Thoracic aorta endothelial cell (primary cell): Measurements from ENCODE around the gene ZNF282. TPM values are rescaled to one million over a fixed set of nuclear protein-coding genes. Genes with fewer than 3 reads are reported as not detected.

ENCODE experiments used
- small RNA-seq: library from RNA; depleted of rRNA; stranded (forward); fragments of <200 nt; gene quantifications from one replicate; pipeline ENCODE3, GENCODE V24; 2012
- total RNA-seq: library from RNA; depleted of rRNA; stranded (reverse); fragments of >200 nt; gene quantifications from 2 replicates; pipeline ENCODE4 v1.2.3, GENCODE V29; 2012

ZNF282 gene
- total RNA-seq, result 28.0 and 50.3 TPM in 2 replicates

DNA sequence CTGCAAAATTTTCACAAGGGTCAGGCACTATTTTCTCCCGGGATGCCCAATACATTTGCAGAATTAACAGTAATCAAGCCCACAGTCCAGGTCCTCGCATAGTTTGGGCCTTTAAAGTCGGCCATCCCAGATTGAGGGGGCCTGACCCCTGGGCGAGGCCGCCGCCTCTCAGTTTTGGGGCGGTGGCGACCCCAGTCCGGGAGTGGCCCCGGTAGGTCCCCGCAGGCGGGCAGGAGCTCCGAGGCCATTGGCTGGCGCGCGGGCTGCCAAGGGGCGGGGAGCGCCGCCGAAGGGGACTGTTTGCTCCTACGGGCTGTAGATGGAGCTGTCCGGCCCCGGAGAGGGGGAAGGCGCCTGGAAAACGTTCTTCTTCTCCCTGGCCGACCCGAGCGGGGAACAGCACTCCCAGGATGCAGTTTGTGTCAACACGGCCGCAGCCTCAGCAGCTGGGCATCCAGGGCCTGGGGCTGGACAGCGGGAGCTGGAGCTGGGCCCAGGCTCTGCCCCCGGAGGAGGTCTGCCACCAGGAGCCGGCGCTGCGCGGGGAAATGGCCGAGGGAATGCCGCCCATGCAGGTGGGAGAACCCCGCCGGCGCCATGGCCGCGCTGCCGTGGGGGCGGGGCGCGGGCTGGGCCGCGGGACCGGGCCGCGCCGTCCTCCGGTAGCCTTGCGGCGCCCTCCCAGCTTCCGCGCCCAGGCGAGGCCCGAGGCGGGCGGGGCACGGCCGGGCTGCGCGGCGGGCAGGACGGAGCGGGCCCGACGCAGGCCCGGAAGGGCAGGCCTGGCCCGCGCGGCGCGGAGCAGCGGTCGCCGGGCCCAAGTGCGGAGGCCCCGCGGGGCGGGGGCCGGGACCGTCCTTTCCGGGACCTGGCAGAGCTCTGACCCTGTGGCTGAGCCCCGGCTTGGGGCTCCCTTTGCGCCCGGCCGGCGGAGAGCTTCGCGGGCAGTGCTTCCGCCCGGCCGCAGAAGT, at the start of gene ZNF282:
ZNF282 (plus strand) TSS at position 367 of the 971 bp plus-strand sequence; CDS start at position 411, 44 bp downstream.

GRCh38 chr7:149147072-149147751, 48.1 kb upstream of the ZNF282 start, which contains the start of gene ZNF398:
Gene ZNF398, plus strand, starts transcription at chr7:149147453. Its CDS starts 290 bp downstream, at chr7:149147743.

DNA sequence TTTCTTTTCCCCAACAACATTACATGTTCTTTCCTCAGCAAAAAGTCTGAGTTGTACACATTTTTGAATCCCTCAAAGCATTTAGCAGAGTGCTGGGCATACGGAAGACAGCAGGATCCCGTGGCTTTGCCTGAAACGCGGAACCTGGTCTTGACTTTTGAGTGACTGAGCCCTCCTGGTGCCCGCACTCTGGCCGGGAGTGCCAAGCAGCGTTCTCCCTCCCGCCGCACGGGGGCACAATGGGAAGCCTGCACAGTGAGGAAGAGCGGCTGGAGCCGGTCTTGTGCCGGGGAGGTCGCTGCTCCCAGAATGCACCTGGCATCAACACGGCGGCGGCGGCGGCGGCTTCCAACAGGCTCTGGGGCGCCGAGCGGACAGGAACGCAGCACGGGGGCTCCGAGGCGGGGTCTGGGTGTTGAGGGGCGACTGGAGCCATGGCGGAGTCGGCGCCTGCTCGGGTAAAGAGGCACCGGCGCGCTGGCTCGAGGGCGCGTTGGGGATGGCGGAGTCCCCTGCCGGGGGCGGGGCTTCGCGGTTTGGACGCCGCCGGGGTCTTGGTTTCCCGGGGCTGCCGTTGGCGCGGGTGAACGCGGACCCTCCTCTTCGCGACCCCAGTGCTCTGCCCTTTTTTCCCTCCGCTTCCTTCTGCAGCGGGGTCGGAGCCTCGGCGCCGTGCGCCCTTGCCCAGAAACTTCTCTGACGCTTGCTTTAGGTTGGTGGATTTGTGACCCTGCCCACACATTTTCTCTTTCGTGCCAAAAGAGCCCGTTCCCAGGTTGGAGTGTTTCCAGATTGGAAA, 44.2 kb downstream of the ZNF282 start, which contains the start of gene ZNF212:
ZNF212 (plus strand) TSS at position 307 of the 799 bp plus-strand sequence; CDS start at position 435, 128 bp downstream.

GRCh38 chr7:149261829-149262617, 66.7 kb downstream of the ZNF282 start, which contains the start of gene ZNF783:
Gene ZNF783, plus strand, starts transcription at chr7:149262196. Its CDS starts 138 bp downstream, at chr7:149262334.

Small RNA genes lying within 50 kb of the gene (small RNA-seq; reads per million reads assigned to genes)
- not detected for gene AC004890.1

Other genes starting within 250 kb of the ZNF282 start
- 336 and 342 TPM in 2 replicates for gene PDIA4, start 167.0 kb upstream of the ZNF282 start, total RNA-seq
- gene ZNF786, start 104.8 kb upstream of the ZNF282 start, total RNA-seq, result 5.2 and 6.3 TPM in 2 replicates
- gene ZNF425, start 69.2 kb upstream of the ZNF282 start, total RNA-seq, result 1.0 and 1.2 TPM in 2 replicates
- gene ZNF398, start 48.1 kb upstream of the ZNF282 start, total RNA-seq, result 12.8 and 14.1 TPM in 2 replicates
- 5.9 and 6.0 TPM in 2 replicates for gene ZNF212, start 44.1 kb downstream of the ZNF282 start, total RNA-seq
- gene ZNF783, start 66.7 kb downstream of the ZNF282 start, total RNA-seq, result 6.6 and 7.2 TPM in 2 replicates